B cell (primary cell): ENCODE measurements around the gene GLI3. TPM values are rescaled to one million over a fixed set of nuclear protein-coding genes. Genes with fewer than 3 reads are reported as not detected.

Experiments
- ATAC-seq: fragments of 200-7000 bp; cut with Tn5 transposase; one replicate; pipeline ENCODE4 v1.10.0; 2021; ENCODE audit warnings: low read depth, mild to moderate bottlenecking, moderate number of reproducible peaks, moderate library complexity
- CTCF ChIA-PET: fragments of 350-600 bp; sonication (Branson Sonifier 250); formaldehyde crosslinking; loops from one replicate; lab custom pipeline; 2021; ENCODE audit warnings: antibody characterized with exemption, inconsistent platforms; lab: Charles Lee
- POLR2A ChIA-PET: fragments of 350-600 bp; sonication (Branson Sonifier 250); formaldehyde crosslinking; loops from one replicate; lab custom pipeline; 2021; ENCODE audit warnings: antibody characterized with exemption; lab: Charles Lee
- DNase-seq: peaks from one replicate; pipeline ENCODE4 v3.0.0; 2013
- H2AFZ ChIP-seq: 2 replicates; pipeline ENCODE4 v1.6.1; 2012; ENCODE audit warnings: mild to moderate bottlenecking, low read depth, low read length; ENCODE audit not compliant: insufficient read depth, poor library complexity, severe bottlenecking
- H3K27ac ChIP-seq, 2 donors: 1 replicate in 1 of 2; 2 replicates in 1 of 2; pipeline ENCODE4 v1.5.1; 2012 to 2013; ENCODE audit warnings: low read length in 2 of 2, mild to moderate bottlenecking in 2 of 2, moderate library complexity in 1 of 2
- H3K27me3 ChIP-seq, 4 experiments: fragments of 200-600 bp in 1 of 4; sonication (generic) in 1 of 4; replicated peaks in 1 of 4; 1 replicate in 2 of 4; 2 replicates in 2 of 4; pipeline versions ENCODE4 v1.6.1 to v1.7.0; 2013 to 2016; ENCODE audit warnings: low read length in 3 of 4, mild to moderate bottlenecking in 2 of 4, mixed read lengths in 1 of 4, moderate library complexity in 1 of 4; ENCODE audit not compliant: insufficient read depth in 4 of 4, control insufficient read depth in 3 of 4; ENCODE audit errors: control extremely low read depth in 1 of 4
- H3K36me3 ChIP-seq, 2 experiments: replicated peaks in 1 of 2; 1 replicate in 1 of 2; 2 replicates in 1 of 2; pipeline versions ENCODE4 v1.6.1 to v1.7.1; 2013; ENCODE audit warnings: low read length in 1 of 2; ENCODE audit not compliant: insufficient read depth in 2 of 2, control insufficient read depth in 1 of 2; ENCODE audit errors: control extremely low read depth in 1 of 2, extremely low read depth in 1 of 2
- H3K4me1 ChIP-seq, 2 donors: fragments of 200-600 bp in 1 of 2; sonication (generic) in 1 of 2; 1 replicate in 1 of 2; 2 replicates in 1 of 2; pipeline versions ENCODE4 v1.5.1 to v1.6.1; 2013 to 2017; ENCODE audit warnings: low read length in 2 of 2; ENCODE audit not compliant: control insufficient read depth in 2 of 2, insufficient read depth in 2 of 2
- H3K4me2 ChIP-seq: replicated peaks from 2 replicates; pipeline ENCODE3; 2012; ENCODE audit warnings: mild to moderate bottlenecking, low read depth, low read length; ENCODE audit not compliant: poor library complexity, severe bottlenecking
- H3K4me3 ChIP-seq, 5 experiments: fragments of 200-600 bp in 1 of 5; sonication (generic) in 1 of 5; 1 replicate in 3 of 5; 2 replicates in 2 of 5; pipeline versions ENCODE4 v1.5.1 to v1.7.0; 2011 to 2016; ENCODE audit warnings: low read length in 4 of 5, mild to moderate bottlenecking in 4 of 5, low read depth in 2 of 5, control low read depth in 1 of 5, moderate library complexity in 1 of 5; ENCODE audit not compliant: insufficient read depth in 1 of 5; ENCODE audit errors: control extremely low read depth in 1 of 5, extremely low read depth in 1 of 5
- H3K79me2 ChIP-seq: fragments of 200-600 bp; sonication (generic); one replicate; pipeline ENCODE4 v1.6.0; 2016; ENCODE audit warnings: low read length; ENCODE audit not compliant: control insufficient read depth, insufficient read depth
- H3K9ac ChIP-seq: fragments of 200-600 bp; sonication (generic); 2 replicates; pipeline ENCODE4 v1.6.1; 2017; ENCODE audit warnings: mild to moderate bottlenecking, low read length, moderate library complexity
- H3K9me3 ChIP-seq, 3 donors: one replicate each; pipeline versions ENCODE4 v1.6.1 to v1.7.1; 2013; ENCODE audit warnings: low read length in 2 of 3; ENCODE audit not compliant: control insufficient read depth in 2 of 3, insufficient read depth in 1 of 3; ENCODE audit errors: control extremely low read depth in 1 of 3
- H4K20me1 ChIP-seq: 2 replicates; pipeline ENCODE4 v1.6.0; 2012; ENCODE audit warnings: mild to moderate bottlenecking, low read length; ENCODE audit not compliant: insufficient read depth, control insufficient read depth, poor library complexity, severe bottlenecking
- H3K27ac Mint-ChIP-seq: one replicate; pipeline ENCODE4 v1.8.0; 2021; ENCODE audit warnings: mixed read lengths
- H3K27me3 Mint-ChIP-seq: one replicate; pipeline ENCODE4 v1.8.0; 2021; ENCODE audit warnings: mixed read lengths
- H3K4me1 Mint-ChIP-seq: one replicate; pipeline ENCODE4 v1.8.0; 2021; ENCODE audit warnings: mixed read lengths
- H3K4me3 Mint-ChIP-seq: one replicate; pipeline ENCODE4 v1.8.0; 2021; ENCODE audit warnings: mixed read lengths
- H3K9me3 Mint-ChIP-seq: one replicate; pipeline ENCODE4 v1.8.0; 2022; ENCODE audit warnings: mixed read lengths; ENCODE audit not compliant: insufficient read depth
- EZH2 ChIP-seq: IDR thresholded peaks from 2 replicates; pipeline ENCODE4 v1.6.1; 2012; ENCODE audit warnings: borderline replicate concordance, low read depth, mild to moderate bottlenecking, moderate library complexity, low read length; ENCODE audit not compliant: insufficient read depth, poor library complexity, severe bottlenecking
- WGBS: methylation state at CpG from one replicate; pipeline ENCODE4 v1.1.5; 2013; ENCODE audit warnings: missing lambda C conversion rate; ENCODE audit not compliant: insufficient coverage; 5-methylcytosine and 5-hydroxymethylcytosine counted together
- intact Hi-C: fragments of 100-400 bp; cut with micrococcal nuclease; formaldehyde crosslinking; loops from one replicate; pipeline ENCODE4 v1.10.0; 2022
- polyA plus RNA-seq: library from polyadenylated mRNA; depleted of rRNA; stranded (reverse); fragments of >200 nt; gene quantifications from 2 replicates; pipeline ENCODE4 v1.2.3, GENCODE V29; 2012
- total RNA-seq, 2 donors: library from RNA; stranded (reverse); fragments of 120-200 nt in 1 of 2; gene quantifications; 1 replicate in 1 of 2; 2 replicates in 1 of 2; pipeline versions ENCODE4 v1.2.3 to v1.2.4, GENCODE V29; 2013 to 2022
- TF ChIP-seq, protein P1 (sequence below): fragments of 200-600 bp; IDR thresholded peaks from one replicate; pipeline ENCODE4 v1.8.0; 2022; ENCODE audit warnings: antibody characterized with exemption, mild to moderate bottlenecking

GLI3 gene
- total and polyA plus RNA-seq, 2 donors (not counting 1 experiment from before 2014, with no cell fraction given): not detected

- Mint-ChIP-seq H3K4me3 (no peak overlapping the region), H3K4me1 (no peaks in the 10 kb centered on the region), H3K27ac (no peak overlapping the region), H3K9me3 (no peaks in the 10 kb centered on the region), H3K27me3 (no peaks in the 10 kb centered on the region)
- ATAC-seq (no peak), DNase-seq (no peak)
- no peaks in the 10 kb centered on the region for H3K79me2 ChIP-seq
- H3K4me1 ChIP-seq: no peaks in the 10 kb centered on the region
- WGBS: 96% methylated on average over 3 of the region's 5 CpGs
- H4K20me1 ChIP-seq: no peaks in the 10 kb centered on the region
- no peaks in the 10 kb centered on the region for H3K27me3 ChIP-seq
- no peak for TF ChIP-seq EZH2
- TF ChIP-seq, protein P1, sequence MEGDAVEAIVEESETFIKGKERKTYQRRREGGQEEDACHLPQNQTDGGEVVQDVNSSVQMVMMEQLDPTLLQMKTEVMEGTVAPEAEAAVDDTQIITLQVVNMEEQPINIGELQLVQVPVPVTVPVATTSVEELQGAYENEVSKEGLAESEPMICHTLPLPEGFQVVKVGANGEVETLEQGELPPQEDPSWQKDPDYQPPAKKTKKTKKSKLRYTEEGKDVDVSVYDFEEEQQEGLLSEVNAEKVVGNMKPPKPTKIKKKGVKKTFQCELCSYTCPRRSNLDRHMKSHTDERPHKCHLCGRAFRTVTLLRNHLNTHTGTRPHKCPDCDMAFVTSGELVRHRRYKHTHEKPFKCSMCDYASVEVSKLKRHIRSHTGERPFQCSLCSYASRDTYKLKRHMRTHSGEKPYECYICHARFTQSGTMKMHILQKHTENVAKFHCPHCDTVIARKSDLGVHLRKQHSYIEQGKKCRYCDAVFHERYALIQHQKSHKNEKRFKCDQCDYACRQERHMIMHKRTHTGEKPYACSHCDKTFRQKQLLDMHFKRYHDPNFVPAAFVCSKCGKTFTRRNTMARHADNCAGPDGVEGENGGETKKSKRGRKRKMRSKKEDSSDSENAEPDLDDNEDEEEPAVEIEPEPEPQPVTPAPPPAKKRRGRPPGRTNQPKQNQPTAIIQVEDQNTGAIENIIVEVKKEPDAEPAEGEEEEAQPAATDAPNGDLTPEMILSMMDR: no peak
- intact Hi-C loops: no loop called here
- H3K4me3 ChIP-seq: no peak overlapping the region
- H3K27ac ChIP-seq: no peak overlapping the region
- no peak overlapping the region for H2AFZ ChIP-seq
- CTCF ChIA-PET: interaction anchor here (0.7 kb wide), 1 partner anchor 87 kb away, joined by 3 read pairs; no protein-coding TSS in a partner anchor
- no peaks in the 10 kb centered on the region for H3K9me3 ChIP-seq
- H3K9ac ChIP-seq: no peak overlapping the region
- no peaks in the 10 kb centered on the region for H3K36me3 ChIP-seq
- POLR2A ChIA-PET: no interaction called here
- H3K4me2 ChIP-seq: no peak overlapping the region
These were observed 72.1 kb downstream of the GLI3 start for GRCh38 chr7:42164881-42165428.

GRCh38 chr7:42162560-42163325 is 74.3 kb downstream of the GLI3 start:
- peaks cover 5% of the 10 kb centered on the region for H3K27me3 Mint-ChIP-seq

More at GRCh38 chr7:42162560-42163325, 74.3 kb downstream of the GLI3 start:
- ChIA-PET POLR2A (no interaction called here), CTCF (no interaction called here)
- intact Hi-C loops: no loop called here
- Histone ChIP-seq H3K36me3 (no peaks in the 10 kb centered on the region), H3K4me3 (no peak overlapping the region), H3K9ac (no peak overlapping the region), H3K27me3 (no peaks in the 10 kb centered on the region), H2AFZ (no peak overlapping the region), H3K4me2 (no peak overlapping the region), H3K79me2 (no peaks in the 10 kb centered on the region), H3K9me3 (no peaks in the 10 kb centered on the region), H3K4me1 (no peaks in the 10 kb centered on the region), H3K27ac (no peak overlapping the region), H4K20me1 (no peaks in the 10 kb centered on the region)
- no peak for TF ChIP-seq EZH2
- TF ChIP-seq, protein P1: no peak
- Mint-ChIP-seq H3K4me3 (no peak overlapping the region), H3K27ac (no peak overlapping the region), H3K4me1 (no peaks in the 10 kb centered on the region), H3K9me3 (no peaks in the 10 kb centered on the region)
- 95% methylated on average over 6 of the region's 7 CpGs for WGBS
- ATAC-seq (no peak), DNase-seq (no peak)
